GM19467 (cell line): ENCODE results near the gene SLC5A1.

ENCODE experiments used
- ATAC-seq: cut with Tn5 transposase; IDR thresholded peaks from one replicate; pipeline ENCODE4 v1.9.1; 2021; ENCODE audit warnings: mild to moderate bottlenecking, moderate library complexity; ENCODE audit not compliant: unreplicated experiment

The SLC5A1 gene

GRCh38 chr22:32042924-32043323 lies at the start of gene SLC5A1:
Gene SLC5A1, plus strand, starts transcription at chr22:32043261. Its CDS starts 21 bp downstream, at chr22:32043282.
- no peak for ATAC-seq

GRCh38 chr22:31995046-31995445 lies 48.0 kb upstream of the SLC5A1 start:
- ATAC-seq = no peak

- no peak for ATAC-seq
Observed at GRCh38 chr22:31995807-31996206, 47.3 kb upstream of the SLC5A1 start.

GRCh38 chr22:31998784-31999385 lies 44.2 kb upstream of the SLC5A1 start:
- no peak for ATAC-seq

GRCh38 chr22:32000181-32000580 lies 42.9 kb upstream of the SLC5A1 start:
- no peak for ATAC-seq

GRCh38 chr22:32005453-32005852 lies 37.6 kb upstream of the SLC5A1 start:
- ATAC-seq = no peak

GRCh38 chr22:32013200-32013599 lies 29.9 kb upstream of the SLC5A1 start:
- ATAC-seq = no peak

GRCh38 chr22:32016081-32016480 lies 27.0 kb upstream of the SLC5A1 start:
- ATAC-seq = no peak

GRCh38 chr22:32018056-32018455 lies 25.0 kb upstream of the SLC5A1 start:
- ATAC-seq = no peak

GRCh38 chr22:32020117-32020516 lies 22.9 kb upstream of the SLC5A1 start:
- ATAC-seq = no peak

- ATAC-seq = no peak
Observed at GRCh38 chr22:32021716-32022115, 21.3 kb upstream of the SLC5A1 start.

- ATAC-seq = no peak
Observed at GRCh38 chr22:32023251-32023827, 19.7 kb upstream of the SLC5A1 start.

GRCh38 chr22:32024796-32025195 lies 18.3 kb upstream of the SLC5A1 start:
- ATAC-seq = no peak

GRCh38 chr22:32030518-32031247 lies 12.4 kb upstream of the SLC5A1 start:
- no peak for ATAC-seq

- ATAC-seq = no peak
Observed at GRCh38 chr22:32031466-32031865, 11.6 kb upstream of the SLC5A1 start.

- no peak for ATAC-seq
Observed at GRCh38 chr22:32034275-32034674, 8.8 kb upstream of the SLC5A1 start.

GRCh38 chr22:32037236-32037635 lies 5.8 kb upstream of the SLC5A1 start:
- no peak for ATAC-seq

GRCh38 chr22:32040324-32040904 lies 2.6 kb upstream of the SLC5A1 start:
- ATAC-seq = no peak

- ATAC-seq = no peak
Observed at GRCh38 chr22:32043391-32043790, 330 bp downstream of the SLC5A1 start.

- ATAC-seq = no peak
Observed at GRCh38 chr22:32044477-32044876, 1.4 kb downstream of the SLC5A1 start.

- no peak for ATAC-seq
Observed at GRCh38 chr22:32044913-32045312, 1.9 kb downstream of the SLC5A1 start.

- ATAC-seq = no peak
Observed at GRCh38 chr22:32048069-32048468, 5.0 kb downstream of the SLC5A1 start.
